Body of pancreas (tissue), 4 donors: ENCODE data around the gene CACNA2D3.

ENCODE experiments used
- CTCF ChIP-seq, 7 experiments: fragments of 450-650 bp in 4 of 7; fragments of 200-600 bp in 3 of 7; sonication (generic) in 3 of 7; IDR thresholded peaks; one replicate each; pipeline ENCODE4 v1.5.1; 2016 to 2019; ENCODE audit warnings: antibody characterized with exemption in 7 of 7
- POLR2A ChIP-seq, 3 donors: fragments of 450-650 bp; IDR thresholded peaks; one replicate each; pipeline ENCODE4 v1.6.1; 2016; ENCODE audit warnings: antibody characterized with exemption in 3 of 3, mild to moderate bottlenecking in 2 of 3

- TF ChIP-seq CTCF (IDR thresholded peaks at IDR 0.05) = no peak
- TF ChIP-seq POLR2A (IDR thresholded peaks at IDR 0.05) = no peak
These were observed 354.5 kb downstream of the CACNA2D3 start for GRCh38 chr3:54476891-54477290.
